Panc1 (cell line): ENCODE measurements around the gene PHRF1. TPM values are rescaled to one million over a fixed set of nuclear protein-coding genes. Genes with fewer than 3 reads are reported as not detected.
A peak's percentile ranks its signal among the peaks of the same experiment; 100 is the strongest.

Experiments
- ATAC-seq: fragments of 200-7000 bp; cut with Tn5 transposase; 2 replicates; pipeline ENCODE4 v1.9.1; 2020; ENCODE audit warnings: mild to moderate bottlenecking, moderate library complexity
- BruUV-seq: library from RNA; stranded (reverse); fragments of 400-500 nt; replicated peaks from 2 replicates; lab custom pipeline; 2021; lab: Mats Ljungman, UMichigan
- CTCF ChIA-PET: fragments of 300-600 bp; sonication (Branson Sonifier 250); formaldehyde crosslinking; loops from one replicate; lab custom pipeline; 2022; ENCODE audit warnings: antibody characterized with exemption; lab: Charles Lee
- POLR2A ChIA-PET: fragments of 300-600 bp; sonication (Branson Sonifier 250); formaldehyde crosslinking; loops from one replicate; lab custom pipeline; 2022; ENCODE audit warnings: antibody characterized with exemption; lab: Charles Lee
- DNase-seq: peaks from one replicate; pipeline ENCODE4 v3.0.0-alpha.2; 2010; ENCODE audit warnings: low read depth, low spot score
- H3K27ac ChIP-seq: 2 replicates; pipeline ENCODE4 v1.5.1; 2011; ENCODE audit warnings: mild to moderate bottlenecking, low read length, inconsistent platforms
- H3K27me3 ChIP-seq: fragments of 200-500 bp; sonication (Bioruptor generic); 2 replicates; pipeline ENCODE4 v1.6.0; 2014; ENCODE audit warnings: low read length, inconsistent platforms; ENCODE audit not compliant: control insufficient read depth, insufficient read depth
- H3K36me3 ChIP-seq: fragments of 200-500 bp; sonication (Bioruptor generic); 2 replicates; pipeline ENCODE4 v1.5.1; 2014; ENCODE audit warnings: inconsistent platforms, mild to moderate bottlenecking, low read length, moderate library complexity; ENCODE audit not compliant: control insufficient read depth, insufficient read depth
- H3K4me1 ChIP-seq: 2 replicates; pipeline ENCODE4 v1.5.1; 2011; ENCODE audit warnings: inconsistent platforms, mild to moderate bottlenecking, low read length, moderate library complexity; ENCODE audit not compliant: control insufficient read depth, insufficient read depth
- H3K4me3 ChIP-seq, 2 experiments: 2 replicates each; pipeline ENCODE4 v1.5.1; 2011 to 2012; ENCODE audit warnings: low read depth in 2 of 2, low read length in 2 of 2, mild to moderate bottlenecking in 2 of 2, inconsistent platforms in 1 of 2, moderate library complexity in 1 of 2
- H3K9me3 ChIP-seq: fragments of 200-500 bp; sonication (Bioruptor generic); 2 replicates; pipeline ENCODE4 v1.5.1; 2014; ENCODE audit warnings: low read depth, mild to moderate bottlenecking, inconsistent platforms, low read length, moderate library complexity; ENCODE audit not compliant: control insufficient read depth, insufficient read depth
- POLR2AphosphoS5 ChIP-seq: IDR thresholded peaks from 2 replicates; pipeline ENCODE4 v1.6.1; 2012; ENCODE audit warnings: mild to moderate bottlenecking, low read depth, low read length, moderate library complexity
- SIN3A ChIP-seq: IDR thresholded peaks from 2 replicates; pipeline ENCODE4 v1.6.1; 2012; ENCODE audit warnings: low read depth, mild to moderate bottlenecking, low read length, moderate library complexity, borderline replicate concordance; ENCODE audit not compliant: insufficient read depth
- TCF7L2 ChIP-seq: IDR thresholded peaks from 2 replicates; pipeline ENCODE4 v1.6.1; 2011; ENCODE audit warnings: mild to moderate bottlenecking, low read depth, low read length, inconsistent platforms
- in situ Hi-C: cut with HindIII; loops from 2 replicates; pipeline ENCODE4 v1.10.0; 2016; ENCODE audit warnings: low sequenced_read_pairs, low pct_unique_long_range_greater_than_20kb
- intact Hi-C: fragments of 100-400 bp; cut with micrococcal nuclease; formaldehyde crosslinking; loops from one replicate; pipeline ENCODE4 v1.10.0; 2022; ENCODE audit not compliant: unreplicated experiment
- total RNA-seq: library from RNA; stranded (reverse); gene quantifications from one replicate; pipeline ENCODE4 v1.2.1, GENCODE V29; 2021; ENCODE audit not compliant: unreplicated experiment
- TF ChIP-seq, protein P1 (sequence below), 2 experiments: IDR thresholded peaks; 2 replicates each; pipeline ENCODE4 v1.6.1; 2011 to 2012; ENCODE audit warnings: low read depth in 2 of 2, control low read depth in 1 of 2, low read length in 1 of 2, mild to moderate bottlenecking in 1 of 2, moderate library complexity in 1 of 2; ENCODE audit not compliant: insufficient read depth in 1 of 2
- TF ChIP-seq, protein P2 (sequence below): fragments of 450-650 bp; IDR thresholded peaks from 2 replicates; pipeline ENCODE4 v1.5.1; 2017; ENCODE audit warnings: mild to moderate bottlenecking

The PHRF1 gene
- total RNA-seq, 1 experiment from 2014 or later, result 90.6 TPM

DNA sequence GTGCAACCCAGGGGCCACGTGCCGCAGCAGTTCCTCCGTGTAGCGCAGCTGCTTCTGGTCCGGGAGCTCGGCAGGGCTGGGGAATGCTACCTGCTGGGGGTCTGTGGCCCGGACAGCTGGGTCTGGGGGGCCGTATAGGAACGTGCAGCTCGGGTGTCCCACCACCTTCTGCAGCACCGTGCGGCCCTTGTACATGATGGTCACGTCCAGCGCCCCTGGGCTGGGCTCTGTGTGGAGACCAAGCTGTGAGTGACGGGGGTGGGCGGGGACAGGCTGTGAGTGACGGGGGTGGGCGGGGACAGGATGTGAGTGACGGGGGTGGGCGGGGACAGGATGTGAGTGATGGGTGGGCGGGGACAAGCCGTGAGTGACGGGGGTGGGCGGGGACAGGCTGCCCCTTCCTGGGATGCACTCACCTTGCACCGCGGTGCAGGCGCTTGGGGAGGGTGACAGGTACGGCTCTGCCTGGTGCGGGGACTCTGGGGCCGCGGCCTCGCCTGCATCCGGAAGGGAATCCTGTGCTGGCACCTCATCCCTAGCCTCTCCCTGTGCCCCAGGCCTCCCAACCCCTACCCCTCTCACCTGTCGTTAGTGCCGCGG lies 37.2 kb downstream of the PHRF1 start:
- POLR2A ChIA-PET, result interaction anchor here (0.6 kb wide), 1 partner anchor 18 kb away, joined by 8 read pairs; no protein-coding TSS in a partner anchor
- CTCF ChIA-PET, result interaction anchor here (1.2 kb wide), 1 partner anchor 58 kb away, joined by 3 read pairs; no protein-coding TSS in a partner anchor
- TF ChIP-seq, protein P1, sequence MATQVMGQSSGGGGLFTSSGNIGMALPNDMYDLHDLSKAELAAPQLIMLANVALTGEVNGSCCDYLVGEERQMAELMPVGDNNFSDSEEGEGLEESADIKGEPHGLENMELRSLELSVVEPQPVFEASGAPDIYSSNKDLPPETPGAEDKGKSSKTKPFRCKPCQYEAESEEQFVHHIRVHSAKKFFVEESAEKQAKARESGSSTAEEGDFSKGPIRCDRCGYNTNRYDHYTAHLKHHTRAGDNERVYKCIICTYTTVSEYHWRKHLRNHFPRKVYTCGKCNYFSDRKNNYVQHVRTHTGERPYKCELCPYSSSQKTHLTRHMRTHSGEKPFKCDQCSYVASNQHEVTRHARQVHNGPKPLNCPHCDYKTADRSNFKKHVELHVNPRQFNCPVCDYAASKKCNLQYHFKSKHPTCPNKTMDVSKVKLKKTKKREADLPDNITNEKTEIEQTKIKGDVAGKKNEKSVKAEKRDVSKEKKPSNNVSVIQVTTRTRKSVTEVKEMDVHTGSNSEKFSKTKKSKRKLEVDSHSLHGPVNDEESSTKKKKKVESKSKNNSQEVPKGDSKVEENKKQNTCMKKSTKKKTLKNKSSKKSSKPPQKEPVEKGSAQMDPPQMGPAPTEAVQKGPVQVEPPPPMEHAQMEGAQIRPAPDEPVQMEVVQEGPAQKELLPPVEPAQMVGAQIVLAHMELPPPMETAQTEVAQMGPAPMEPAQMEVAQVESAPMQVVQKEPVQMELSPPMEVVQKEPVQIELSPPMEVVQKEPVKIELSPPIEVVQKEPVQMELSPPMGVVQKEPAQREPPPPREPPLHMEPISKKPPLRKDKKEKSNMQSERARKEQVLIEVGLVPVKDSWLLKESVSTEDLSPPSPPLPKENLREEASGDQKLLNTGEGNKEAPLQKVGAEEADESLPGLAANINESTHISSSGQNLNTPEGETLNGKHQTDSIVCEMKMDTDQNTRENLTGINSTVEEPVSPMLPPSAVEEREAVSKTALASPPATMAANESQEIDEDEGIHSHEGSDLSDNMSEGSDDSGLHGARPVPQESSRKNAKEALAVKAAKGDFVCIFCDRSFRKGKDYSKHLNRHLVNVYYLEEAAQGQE (IDR thresholded peaks at IDR 0.05; ENCODE audit: insufficient read depth in 1 of 2, low read depth in 2 of 2, low read length in 1 of 2), result no peak
- TF ChIP-seq SIN3A, result no peak
- no peak for TF ChIP-seq TCF7L2
- peak; percentile 52 for TF ChIP-seq POLR2AphosphoS5
- TF ChIP-seq, protein P2, sequence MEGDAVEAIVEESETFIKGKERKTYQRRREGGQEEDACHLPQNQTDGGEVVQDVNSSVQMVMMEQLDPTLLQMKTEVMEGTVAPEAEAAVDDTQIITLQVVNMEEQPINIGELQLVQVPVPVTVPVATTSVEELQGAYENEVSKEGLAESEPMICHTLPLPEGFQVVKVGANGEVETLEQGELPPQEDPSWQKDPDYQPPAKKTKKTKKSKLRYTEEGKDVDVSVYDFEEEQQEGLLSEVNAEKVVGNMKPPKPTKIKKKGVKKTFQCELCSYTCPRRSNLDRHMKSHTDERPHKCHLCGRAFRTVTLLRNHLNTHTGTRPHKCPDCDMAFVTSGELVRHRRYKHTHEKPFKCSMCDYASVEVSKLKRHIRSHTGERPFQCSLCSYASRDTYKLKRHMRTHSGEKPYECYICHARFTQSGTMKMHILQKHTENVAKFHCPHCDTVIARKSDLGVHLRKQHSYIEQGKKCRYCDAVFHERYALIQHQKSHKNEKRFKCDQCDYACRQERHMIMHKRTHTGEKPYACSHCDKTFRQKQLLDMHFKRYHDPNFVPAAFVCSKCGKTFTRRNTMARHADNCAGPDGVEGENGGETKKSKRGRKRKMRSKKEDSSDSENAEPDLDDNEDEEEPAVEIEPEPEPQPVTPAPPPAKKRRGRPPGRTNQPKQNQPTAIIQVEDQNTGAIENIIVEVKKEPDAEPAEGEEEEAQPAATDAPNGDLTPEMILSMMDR, result no peak
- Histone ChIP-seq H3K9me3 (no peaks in the 10 kb centered on the region), H3K36me3 (peaks cover 23% of the 10 kb centered on the region), H3K4me1 (peaks cover 40% of the 10 kb centered on the region), H3K4me3 (no peak overlapping the region), H3K27ac (no peak overlapping the region; the same call in 1 of the 2 replicates), H3K27me3 (no peaks in the 10 kb centered on the region)
- no peak for DNase-seq
- BruUV-seq, result no TSS peak
- intact Hi-C loops (no loop called here), in situ Hi-C loops (no loop called here)
- ATAC-seq, result peak; percentile 35

DNA sequence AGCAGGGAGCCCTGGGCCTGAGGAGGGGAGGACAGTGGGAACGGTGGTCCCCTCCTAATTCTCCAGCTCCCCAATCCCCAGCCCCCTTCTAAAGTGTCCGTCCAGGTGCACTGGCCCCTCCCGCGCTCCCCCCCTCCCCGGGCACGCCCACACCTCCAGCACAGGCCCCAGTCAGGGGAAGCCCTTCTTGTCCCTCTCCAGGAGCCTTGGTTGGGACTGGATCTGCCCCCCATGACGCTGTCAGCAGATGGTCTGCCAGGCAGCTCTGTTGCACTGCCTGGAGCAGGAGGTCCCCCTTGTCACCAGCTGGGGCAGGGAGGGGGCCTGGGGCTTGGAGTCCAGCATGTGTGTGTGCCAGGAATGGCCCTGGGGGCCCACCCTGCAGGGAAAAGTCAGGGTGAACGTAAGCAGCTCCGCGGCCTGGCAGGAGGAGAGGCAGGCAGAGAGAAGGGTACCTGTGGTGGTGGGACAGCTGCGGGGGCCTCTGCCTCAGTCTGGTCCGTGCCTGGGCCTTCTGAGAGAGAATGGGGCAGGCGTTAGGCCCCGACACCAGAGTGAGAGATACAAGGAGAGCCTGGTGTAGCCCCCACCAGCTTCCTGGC lies 37.9 kb downstream of the PHRF1 start:
- Histone ChIP-seq H3K9me3 (no peaks in the 10 kb centered on the region), H3K36me3 (peaks cover 17% of the 10 kb centered on the region), H3K27me3 (no peaks in the 10 kb centered on the region), H3K4me1 (peaks cover 40% of the 10 kb centered on the region), H3K27ac (peak overlapping the region; percentile 61; the same call in 1 of the 2 replicates), H3K4me3 (peak overlapping the region; percentile 63 to 64; a peak in 3 of 4 replicates)
- in situ Hi-C loops, result no loop called here
- TF ChIP-seq, protein P1 (IDR thresholded peaks at IDR 0.05; ENCODE audit: insufficient read depth in 1 of 2, low read depth in 2 of 2, low read length in 1 of 2), result no peak
- no peak for TF ChIP-seq POLR2AphosphoS5
- 0 out of 2 replicates have a peak, but pooled peaks have one; percentile 7 for TF ChIP-seq SIN3A
- no peak for TF ChIP-seq TCF7L2
- TF ChIP-seq, protein P2, result no peak
- CTCF ChIA-PET, result interaction anchor here (1.2 kb wide), 1 partner anchor 59 kb away, joined by 3 read pairs; no protein-coding TSS in a partner anchor
- ATAC-seq (0 out of 2 replicates have a peak, but pooled peaks have one; percentile 1), DNase-seq (no peak)
- POLR2A ChIA-PET, result interaction anchor here (0.6 kb wide), 1 partner anchor 18 kb away, joined by 8 read pairs; no protein-coding TSS in a partner anchor
- BruUV-seq, result TSS peak; percentile 89
- intact Hi-C loops, result no loop called here
